CD8-positive, alpha-beta memory T cell (primary cell): Measurements from ENCODE around the gene IMPA2. TPM values are rescaled to one million over a fixed set of nuclear protein-coding genes. Genes with fewer than 3 reads are reported as not detected.

Experiments used
- CTCF ChIA-PET: fragments of 350-600 bp; sonication (Branson Sonifier 250); formaldehyde crosslinking; loops from one replicate; lab custom pipeline; 2021; ENCODE audit warnings: antibody characterized with exemption; lab: Charles Lee
- POLR2A ChIA-PET: fragments of 350-600 bp; sonication (Branson Sonifier 250); formaldehyde crosslinking; loops from one replicate; lab custom pipeline; 2021; ENCODE audit warnings: antibody characterized with exemption; lab: Charles Lee
- DNase-seq, 5 donors: peaks; one replicate each; pipeline versions ENCODE4 v3.0.0 to v3.0.0-alpha.2; 2020 to 2022; ENCODE audit warnings: mixed read lengths in 1 of 5
- H3K27ac ChIP-seq: one replicate; pipeline ENCODE4 v1.7.0; 2013; ENCODE audit warnings: low read depth, mild to moderate bottlenecking, low read length, moderate library complexity
- H3K27me3 ChIP-seq: 2 replicates; pipeline ENCODE4 v1.7.0; 2013; ENCODE audit warnings: low read length, mild to moderate bottlenecking; ENCODE audit not compliant: insufficient read depth, poor library complexity, severe bottlenecking
- H3K36me3 ChIP-seq: 2 replicates; pipeline ENCODE4 v1.7.0; 2013; ENCODE audit warnings: mild to moderate bottlenecking, low read length, moderate library complexity; ENCODE audit not compliant: insufficient read depth
- H3K4me1 ChIP-seq: 2 replicates; pipeline ENCODE4 v1.7.0; 2013; ENCODE audit warnings: mild to moderate bottlenecking, low read length, moderate library complexity; ENCODE audit not compliant: insufficient read depth
- H3K4me3 ChIP-seq: 2 replicates; pipeline ENCODE4 v1.7.0; 2013; ENCODE audit warnings: mild to moderate bottlenecking, low read length
- H3K9me3 ChIP-seq: 2 replicates; pipeline ENCODE4 v1.7.0; 2013; ENCODE audit warnings: mild to moderate bottlenecking, low read length
- H3K27ac Mint-ChIP-seq, 8 donors: one replicate each; pipeline ENCODE4 v1.8.0; 2020 to 2021; ENCODE audit warnings: mixed read lengths in 8 of 8, mild to moderate bottlenecking in 6 of 8, inconsistent platforms in 3 of 8, moderate library complexity in 3 of 8
- H3K27me3 Mint-ChIP-seq, 2 donors: one replicate each; pipeline ENCODE4 v1.8.0; 2020 to 2021; ENCODE audit warnings: mixed read lengths in 2 of 2, mild to moderate bottlenecking in 1 of 2, moderate library complexity in 1 of 2
- H3K36me3 Mint-ChIP-seq, 3 donors: one replicate each; pipeline ENCODE4 v1.8.0; 2020 to 2021; ENCODE audit warnings: mixed read lengths in 3 of 3, inconsistent platforms in 1 of 3, mild to moderate bottlenecking in 1 of 3
- H3K4me1 Mint-ChIP-seq, 3 donors: one replicate each; pipeline ENCODE4 v1.8.0; 2020 to 2021; ENCODE audit warnings: mixed read lengths in 3 of 3, inconsistent platforms in 1 of 3, mild to moderate bottlenecking in 1 of 3
- H3K4me3 Mint-ChIP-seq, 7 donors: one replicate each; pipeline ENCODE4 v1.8.0; 2020 to 2021; ENCODE audit warnings: mixed read lengths in 7 of 7, mild to moderate bottlenecking in 6 of 7, moderate library complexity in 4 of 7, inconsistent platforms in 2 of 7
- H3K9me3 Mint-ChIP-seq, 5 donors: one replicate each; pipeline ENCODE4 v1.8.0; 2020 to 2022; ENCODE audit warnings: mixed read lengths in 5 of 5, mild to moderate bottlenecking in 3 of 5, moderate library complexity in 2 of 5, inconsistent platforms in 1 of 5
- polyA plus RNA-seq: library from polyadenylated mRNA; unstranded; fragments of 300-500 nt; fragmentation: Illumina TruSeq; gene quantifications from one replicate; pipeline ENCODE4 v1.2.3, GENCODE V29; 2021
- total RNA-seq, 2 experiments: library from RNA; stranded (reverse); gene quantifications; one replicate each; pipeline ENCODE4 v1.2.3, GENCODE V29; 2021

IMPA2 gene
- total and polyA plus RNA-seq, 3 experiments from 2014 or later: 6.2 to 14.0 (median 13.3) TPM

GRCh38 chr18:11997466-11997865 is 16.2 kb downstream of the IMPA2 start:
- no peaks in the 10 kb centered on the region for H3K36me3 ChIP-seq
- Mint-ChIP-seq H3K36me3 (peaks cover 0 to 1% (median 0%) of the 10 kb centered on the region in 3 donors), H3K4me3 (no peak overlapping the region), H3K4me1 (peaks cover 8 to 12% (median 10%) of the 10 kb centered on the region in 3 donors), H3K27me3 (peaks cover 0 to 2% of the 10 kb centered on the region in 2 donors), H3K9me3 (no peaks in the 10 kb centered on the region), H3K27ac (peak overlapping the region in 1 of 8 donors; percentile 72)
- ChIA-PET CTCF (interaction anchor here (1.1 to 10.1 kb wide), 4 partner anchors 17 to 61 kb away, joined by 3 to 245 read pairs (median 18); no protein-coding TSS in a partner anchor), POLR2A (no interaction called here)
- no peak overlapping the region for H3K27ac ChIP-seq
- H3K4me1 ChIP-seq: peaks cover 4% of the 10 kb centered on the region
- no peaks in the 10 kb centered on the region for H3K9me3 ChIP-seq
- H3K27me3 ChIP-seq: no peaks in the 10 kb centered on the region
- no peak for DNase-seq
- no peak overlapping the region for H3K4me3 ChIP-seq

- H3K4me1 Mint-ChIP-seq: peaks cover 8 to 12% (median 10%) of the 10 kb centered on the region in 3 donors
- Histone ChIP-seq H3K27ac (no peak overlapping the region), H3K4me3 (no peak overlapping the region), H3K9me3 (no peaks in the 10 kb centered on the region), H3K27me3 (no peaks in the 10 kb centered on the region), H3K36me3 (no peaks in the 10 kb centered on the region), H3K4me1 (peaks cover 4% of the 10 kb centered on the region)
- H3K4me3 Mint-ChIP-seq: no peak overlapping the region
- peaks cover 0 to 1% (median 0%) of the 10 kb centered on the region in 3 donors for H3K36me3 Mint-ChIP-seq
- H3K9me3 Mint-ChIP-seq: no peaks in the 10 kb centered on the region
- no peak overlapping the region for H3K27ac Mint-ChIP-seq
- H3K27me3 Mint-ChIP-seq: peaks cover 0 to 2% of the 10 kb centered on the region in 2 donors
- ChIA-PET CTCF (interaction anchor here (1.1 to 10.1 kb wide), 2 partner anchors 18 to 61 kb away, joined by 3 to 245 read pairs; no protein-coding TSS in a partner anchor), POLR2A (no interaction called here)
- DNase-seq: no peak
Observed at GRCh38 chr18:11998193-11998592, 16.9 kb downstream of the IMPA2 start.

- Mint-ChIP-seq H3K27ac (no peak overlapping the region), H3K36me3 (peaks cover 0 to 1% (median 0%) of the 10 kb centered on the region in 3 donors), H3K9me3 (no peaks in the 10 kb centered on the region), H3K27me3 (no peaks in the 10 kb centered on the region), H3K4me1 (peaks cover 8 to 12% (median 10%) of the 10 kb centered on the region in 3 donors), H3K4me3 (no peak overlapping the region)
- no peak for DNase-seq
- ChIA-PET POLR2A (no interaction called here), CTCF (interaction anchor here (0.9 to 10.1 kb wide), 2 partner anchors 63 to 74 kb away, joined by 3 to 245 read pairs; no protein-coding TSS in a partner anchor)
- Histone ChIP-seq H3K27me3 (no peaks in the 10 kb centered on the region), H3K36me3 (no peaks in the 10 kb centered on the region), H3K4me3 (no peak overlapping the region), H3K4me1 (peaks cover 4% of the 10 kb centered on the region), H3K27ac (no peak overlapping the region), H3K9me3 (no peaks in the 10 kb centered on the region)
Observed at GRCh38 chr18:11999429-11999828, 18.1 kb downstream of the IMPA2 start.

GRCh38 chr18:12000072-12000659 is 18.9 kb downstream of the IMPA2 start:
- ChIA-PET POLR2A (no interaction called here), CTCF (interaction anchor here (0.9 to 10.1 kb wide), 2 partner anchors 63 to 75 kb away, joined by 3 to 245 read pairs; no protein-coding TSS in a partner anchor)
- Mint-ChIP-seq H3K36me3 (peaks cover 0 to 1% (median 0%) of the 10 kb centered on the region in 3 donors), H3K4me1 (peaks cover 8 to 10% (median 9%) of the 10 kb centered on the region in 3 donors), H3K27me3 (no peaks in the 10 kb centered on the region), H3K4me3 (no peak overlapping the region), H3K9me3 (no peaks in the 10 kb centered on the region), H3K27ac (no peak overlapping the region)
- Histone ChIP-seq H3K4me1 (peaks cover 4% of the 10 kb centered on the region), H3K36me3 (no peaks in the 10 kb centered on the region), H3K27me3 (no peaks in the 10 kb centered on the region), H3K4me3 (no peak overlapping the region), H3K9me3 (no peaks in the 10 kb centered on the region), H3K27ac (no peak overlapping the region)
- no peak for DNase-seq

- Mint-ChIP-seq H3K36me3 (peaks cover 0 to 1% (median 0%) of the 10 kb centered on the region in 3 donors), H3K4me3 (no peak overlapping the region), H3K4me1 (no peaks in the 10 kb centered on the region), H3K27me3 (no peaks in the 10 kb centered on the region), H3K9me3 (no peaks in the 10 kb centered on the region), H3K27ac (no peak overlapping the region)
- Histone ChIP-seq H3K4me1 (no peaks in the 10 kb centered on the region), H3K9me3 (no peaks in the 10 kb centered on the region), H3K36me3 (no peaks in the 10 kb centered on the region), H3K4me3 (no peak overlapping the region), H3K27me3 (no peaks in the 10 kb centered on the region), H3K27ac (no peak overlapping the region)
- DNase-seq: no peak
- ChIA-PET CTCF (interaction anchor here (1.7 kb wide), 1 partner anchor 64 kb away, joined by 4 read pairs; no protein-coding TSS in a partner anchor), POLR2A (no interaction called here)
Observed at GRCh38 chr18:12001421-12001820, 20.1 kb downstream of the IMPA2 start.

GRCh38 chr18:12003894-12004293 is 22.6 kb downstream of the IMPA2 start:
- Histone ChIP-seq H3K36me3 (no peaks in the 10 kb centered on the region), H3K27me3 (no peaks in the 10 kb centered on the region), H3K4me3 (no peak overlapping the region), H3K9me3 (no peaks in the 10 kb centered on the region), H3K27ac (no peak overlapping the region), H3K4me1 (no peaks in the 10 kb centered on the region)
- H3K27me3 Mint-ChIP-seq: no peaks in the 10 kb centered on the region
- DNase-seq: no peak
- no peak overlapping the region for H3K4me3 Mint-ChIP-seq
- H3K36me3 Mint-ChIP-seq: peaks cover 0 to 1% (median 0%) of the 10 kb centered on the region in 3 donors
- peak overlapping the region in 1 of 8 donors; percentile 51 for H3K27ac Mint-ChIP-seq
- POLR2A ChIA-PET: no interaction called here
- H3K9me3 Mint-ChIP-seq: no peaks in the 10 kb centered on the region
- no peaks in the 10 kb centered on the region for H3K4me1 Mint-ChIP-seq
- CTCF ChIA-PET: interaction anchor here (0.8 to 1.3 kb wide), 3 partner anchors 8 to 64 kb away, joined by 3 to 7 read pairs (median 3); no protein-coding TSS in a partner anchor

GRCh38 chr18:12005538-12006487 is 24.5 kb downstream of the IMPA2 start:
- Histone ChIP-seq H3K9me3 (no peaks in the 10 kb centered on the region), H3K4me1 (no peaks in the 10 kb centered on the region), H3K4me3 (no peak overlapping the region), H3K27me3 (no peaks in the 10 kb centered on the region), H3K36me3 (no peaks in the 10 kb centered on the region), H3K27ac (no peak overlapping the region)
- Mint-ChIP-seq H3K4me1 (no peaks in the 10 kb centered on the region), H3K27ac (peak overlapping the region in 2 of 8 donors; percentile 12 to 79), H3K27me3 (no peaks in the 10 kb centered on the region), H3K36me3 (peaks cover 0 to 1% (median 0%) of the 10 kb centered on the region in 3 donors), H3K9me3 (no peaks in the 10 kb centered on the region), H3K4me3 (no peak overlapping the region)
- ChIA-PET CTCF (interaction anchor here (1.3 to 1.5 kb wide), 2 partner anchors 11 to 33 kb away, joined by 3 read pairs; no protein-coding TSS in a partner anchor), POLR2A (no interaction called here)
- DNase-seq: no peak
